GM10266 (cell line): Measurements from ENCODE around the gene TSPAN18.

Experiments used
- DNase-seq: peaks from one replicate; pipeline ENCODE4 v3.0.0; 2012; ENCODE audit errors: extremely low spot score
- TF ChIP-seq, protein P1 (sequence below): IDR thresholded peaks from 2 replicates; pipeline ENCODE4 v1.5.1; 2012; ENCODE audit warnings: mild to moderate bottlenecking, low read depth; ENCODE audit not compliant: control insufficient read depth, insufficient read depth; ENCODE audit errors: missing control alignments

The TSPAN18 gene

DNA sequence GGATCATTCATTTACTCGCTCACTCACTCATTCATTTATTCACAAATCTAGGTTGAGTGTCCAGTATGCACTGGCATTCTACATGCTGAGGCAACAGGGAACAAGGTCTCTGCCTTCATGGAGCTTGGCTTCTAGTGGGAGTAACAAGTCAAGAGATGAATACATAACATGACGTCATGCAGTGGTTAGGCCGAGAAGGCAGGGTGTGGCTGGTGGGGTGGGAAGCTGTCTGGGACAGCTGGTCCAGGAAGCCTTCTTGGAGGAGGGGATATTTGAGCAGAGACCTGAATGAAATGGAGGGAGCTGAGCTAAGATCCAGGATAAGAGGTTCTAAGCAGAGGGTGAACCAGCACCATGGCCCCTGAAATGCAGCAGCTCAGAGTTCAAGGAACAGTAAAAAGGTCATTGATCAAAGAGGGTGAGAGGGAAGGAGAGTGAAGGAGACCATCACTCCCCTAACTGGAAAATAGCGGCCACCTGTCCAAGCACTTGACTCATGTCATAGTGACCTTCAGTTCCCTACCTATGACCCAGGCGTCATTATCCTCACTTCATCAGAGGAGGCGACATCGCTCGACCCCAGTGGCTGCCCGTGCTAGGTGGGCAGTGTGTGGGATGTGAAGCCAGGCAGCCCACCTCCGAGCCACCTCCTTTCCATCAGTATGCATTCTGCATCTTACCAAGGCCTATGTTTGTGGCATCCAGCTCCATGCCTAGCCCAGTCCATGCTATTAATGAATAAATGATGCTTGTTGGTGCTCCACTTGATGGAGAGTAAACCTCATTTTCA, 105.0 kb downstream of the TSPAN18 start:
- TF ChIP-seq, protein P1, sequence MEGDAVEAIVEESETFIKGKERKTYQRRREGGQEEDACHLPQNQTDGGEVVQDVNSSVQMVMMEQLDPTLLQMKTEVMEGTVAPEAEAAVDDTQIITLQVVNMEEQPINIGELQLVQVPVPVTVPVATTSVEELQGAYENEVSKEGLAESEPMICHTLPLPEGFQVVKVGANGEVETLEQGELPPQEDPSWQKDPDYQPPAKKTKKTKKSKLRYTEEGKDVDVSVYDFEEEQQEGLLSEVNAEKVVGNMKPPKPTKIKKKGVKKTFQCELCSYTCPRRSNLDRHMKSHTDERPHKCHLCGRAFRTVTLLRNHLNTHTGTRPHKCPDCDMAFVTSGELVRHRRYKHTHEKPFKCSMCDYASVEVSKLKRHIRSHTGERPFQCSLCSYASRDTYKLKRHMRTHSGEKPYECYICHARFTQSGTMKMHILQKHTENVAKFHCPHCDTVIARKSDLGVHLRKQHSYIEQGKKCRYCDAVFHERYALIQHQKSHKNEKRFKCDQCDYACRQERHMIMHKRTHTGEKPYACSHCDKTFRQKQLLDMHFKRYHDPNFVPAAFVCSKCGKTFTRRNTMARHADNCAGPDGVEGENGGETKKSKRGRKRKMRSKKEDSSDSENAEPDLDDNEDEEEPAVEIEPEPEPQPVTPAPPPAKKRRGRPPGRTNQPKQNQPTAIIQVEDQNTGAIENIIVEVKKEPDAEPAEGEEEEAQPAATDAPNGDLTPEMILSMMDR = no peak
- DNase-seq = no peak

DNA sequence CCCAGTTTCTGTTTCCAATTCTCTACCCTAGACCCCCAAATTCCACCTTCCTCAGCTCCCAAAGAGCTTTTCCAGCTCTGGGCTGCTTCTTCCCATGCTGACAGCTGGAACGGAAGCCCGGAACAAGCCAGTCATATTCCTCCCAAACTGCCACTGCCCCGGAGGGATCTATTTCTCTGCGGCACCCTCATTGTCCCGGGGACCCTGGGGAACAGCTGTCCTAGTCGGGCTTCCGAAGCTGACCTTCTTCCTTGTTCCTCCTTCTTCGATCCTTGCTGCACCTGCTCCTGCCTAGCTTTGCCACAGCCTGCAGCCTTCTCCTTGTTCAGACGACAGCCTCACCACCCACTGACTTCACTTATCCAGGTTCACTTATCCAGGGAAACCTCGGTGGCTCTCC, 105.7 kb downstream of the TSPAN18 start:
- no peak for DNase-seq
- TF ChIP-seq, protein P1 = no peak

DNA sequence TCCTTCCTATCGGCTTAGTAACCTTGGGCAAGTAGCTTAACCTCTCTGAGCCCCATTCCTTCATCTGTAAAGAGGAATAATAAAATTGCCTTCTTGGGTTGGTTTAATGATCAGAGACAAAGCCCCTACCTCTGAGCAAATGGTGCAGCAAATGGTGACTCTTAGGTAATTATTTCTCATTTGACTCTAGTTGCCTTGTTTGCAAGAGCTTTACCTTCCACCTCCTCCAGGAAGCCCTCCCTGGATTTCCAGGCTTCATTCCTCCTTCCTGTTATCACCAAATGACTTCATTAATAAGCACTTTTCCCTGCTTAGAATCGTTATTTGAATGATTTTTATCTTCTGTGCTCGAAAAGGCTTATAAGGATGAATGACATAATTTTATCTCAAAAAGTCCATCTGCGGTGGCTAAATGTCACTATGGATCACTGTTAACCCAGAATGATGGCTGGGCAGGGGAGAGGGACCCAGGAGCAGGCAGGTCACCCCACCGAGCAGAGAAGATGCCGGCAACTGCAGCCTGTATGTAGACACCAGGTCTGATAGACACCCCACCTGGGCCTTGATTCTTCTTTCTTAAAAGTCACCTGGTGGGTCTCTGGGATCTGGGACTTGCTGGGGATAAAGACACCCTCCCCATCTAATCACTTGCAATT, 106.6 kb downstream of the TSPAN18 start:
- TF ChIP-seq, protein P1 = no peak
- DNase-seq = no peak

DNA sequence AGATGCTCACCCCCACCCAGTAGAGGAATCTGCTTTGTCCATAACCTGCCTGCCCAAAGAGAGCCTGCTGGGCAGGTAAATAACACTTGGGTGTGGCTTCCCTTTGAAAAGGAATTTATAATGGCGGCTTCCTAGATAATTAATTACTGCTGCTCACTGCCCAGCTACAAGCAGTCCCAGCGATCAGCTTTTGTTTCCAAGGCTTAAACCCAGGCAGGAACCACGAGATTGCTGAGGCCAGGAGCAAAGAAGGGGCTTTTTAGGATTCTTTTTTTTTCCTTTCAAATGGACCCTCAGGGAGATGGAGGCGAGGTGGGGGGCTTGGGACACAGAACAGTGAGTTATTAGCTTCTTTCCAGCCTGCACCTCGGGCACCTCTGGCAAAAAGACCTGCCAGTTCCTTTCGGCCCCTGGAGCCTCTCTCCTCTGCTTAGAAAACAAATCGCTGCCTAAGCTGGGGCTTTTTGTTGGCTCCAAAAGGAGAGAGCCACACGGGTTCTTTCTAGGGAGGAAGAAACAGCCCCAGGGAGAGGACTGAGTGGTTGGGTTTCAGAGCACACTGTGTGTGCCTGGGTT, 107.2 kb downstream of the TSPAN18 start:
- TF ChIP-seq, protein P1 = no peak

DNA sequence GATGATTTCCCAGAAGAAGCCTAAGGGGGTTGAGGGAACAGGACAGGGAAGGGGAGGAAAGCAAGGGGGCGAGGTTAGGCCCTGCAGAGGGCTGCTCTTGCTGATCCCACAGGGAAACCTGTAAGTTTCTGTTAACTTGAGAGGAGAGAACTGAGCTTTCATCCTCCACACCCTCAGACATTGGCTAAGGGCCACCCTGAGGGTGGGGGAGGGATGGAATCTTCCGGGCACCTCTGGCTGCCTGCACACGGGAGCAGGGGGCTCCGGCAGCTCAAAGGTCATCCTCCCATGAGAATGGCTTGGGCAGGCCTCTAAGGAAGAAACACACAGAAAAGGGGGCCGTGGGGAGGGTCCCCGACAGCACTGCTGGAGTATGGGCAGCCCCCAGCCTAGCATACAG, 108.1 kb downstream of the TSPAN18 start:
- TF ChIP-seq, protein P1 = no peak
- no peak for DNase-seq

More for the DNA sequence above, 107.2 kb downstream of the TSPAN18 start:
- no peak for DNase-seq

DNA sequence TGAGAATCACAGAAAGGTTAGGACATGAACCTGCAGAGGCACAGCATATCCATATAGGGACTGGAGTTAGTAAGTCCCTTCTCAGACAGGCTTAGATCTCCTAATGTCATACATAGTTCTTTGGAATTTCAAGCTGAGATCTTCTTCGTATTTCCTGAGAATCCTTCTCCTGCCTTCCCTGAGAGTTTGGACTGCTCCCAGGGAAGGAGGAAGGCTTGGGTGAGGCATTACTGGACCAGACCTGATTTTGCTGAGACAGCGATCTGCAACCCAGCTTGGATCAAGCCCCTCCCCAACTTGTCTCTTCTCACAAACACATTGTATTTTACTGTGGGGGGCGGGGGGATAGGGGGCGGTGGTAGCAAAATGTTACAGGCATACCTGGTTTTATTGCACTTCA, 108.5 kb downstream of the TSPAN18 start:
- DNase-seq = no peak
- TF ChIP-seq, protein P1 = no peak

DNA sequence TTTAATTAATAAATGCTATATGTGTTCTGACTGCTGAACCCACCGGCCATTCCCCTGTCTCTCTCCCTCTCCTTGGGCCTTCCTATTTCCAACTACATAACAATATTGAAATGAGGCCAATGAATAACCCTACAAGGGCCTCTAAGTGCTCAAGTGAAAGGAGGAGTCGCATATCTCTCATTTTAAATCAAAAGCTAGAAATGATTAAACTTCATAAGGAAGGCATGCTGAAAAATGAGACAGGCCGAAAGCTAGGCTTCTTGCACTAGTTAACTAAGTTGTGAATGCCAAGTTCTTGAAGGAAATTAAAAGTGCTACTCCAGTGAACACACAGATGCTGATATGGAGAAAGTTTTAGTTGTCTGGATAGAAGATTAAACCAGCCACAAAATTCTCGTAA, 109.2 kb downstream of the TSPAN18 start:
- DNase-seq = no peak
- TF ChIP-seq, protein P1 = no peak
